Peyer's patch (tissue), 4 donors: ENCODE data around the gene CCDC88C. TPM values are rescaled to one million over a fixed set of nuclear protein-coding genes. Genes with fewer than 3 reads are reported as not detected.

Experiments
- DNase-seq, 3 donors: peaks; one replicate each; pipeline ENCODE4 v3.0.0-alpha.2; 2017 to 2019
- H3K27ac ChIP-seq, 4 donors: fragments of 200-600 bp; sonication (generic); one replicate each; pipeline ENCODE4 v1.5.1; 2016 to 2019
- H3K27me3 ChIP-seq, 2 donors: fragments of 200-600 bp; sonication (generic); one replicate each; pipeline ENCODE4 v1.5.1; 2019
- H3K36me3 ChIP-seq, 3 donors: fragments of 200-600 bp; sonication (generic); one replicate each; pipeline ENCODE4 v1.5.1; 2016 to 2019
- H3K4me1 ChIP-seq, 4 donors: fragments of 200-600 bp; sonication (generic); one replicate each; pipeline ENCODE4 v1.5.1; 2016 to 2019
- H3K4me3 ChIP-seq, 4 donors: fragments of 200-600 bp; sonication (generic); 1 replicate in 3 of 4; 2 replicates in 1 of 4; pipeline ENCODE4 v1.5.1; 2016 to 2019; ENCODE audit warnings: mild to moderate bottlenecking in 1 of 4
- H3K9me3 ChIP-seq, 4 donors: fragments of 200-600 bp; sonication (generic); one replicate each; pipeline ENCODE4 v1.5.1; 2016 to 2019; ENCODE audit warnings: mild to moderate bottlenecking in 1 of 4
- CTCF ChIP-seq, 6 experiments: fragments of 450-650 bp in 4 of 6; fragments of 200-600 bp in 2 of 6; sonication (generic) in 1 of 6; IDR thresholded peaks; one replicate each; pipeline ENCODE4 v1.5.1; 2017 to 2019; ENCODE audit warnings: antibody characterized with exemption in 6 of 6, mild to moderate bottlenecking in 3 of 6, moderate library complexity in 1 of 6
- POLR2A ChIP-seq, 2 donors: fragments of 450-650 bp; IDR thresholded peaks; one replicate each; pipeline ENCODE4 v1.5.1; 2017; ENCODE audit warnings: antibody characterized with exemption in 2 of 2, mild to moderate bottlenecking in 2 of 2, moderate library complexity in 2 of 2
- total RNA-seq, 4 donors: library from RNA; depleted of rRNA; stranded (reverse); fragments of >200 nt; gene quantifications; one replicate each; pipeline ENCODE4 v1.1.0, GENCODE V29; 2016

The CCDC88C gene
- total RNA-seq, 4 donors from 2014 or later = 18.9 to 189 (median 77.2) TPM

GRCh38 chr14:91320266-91320665, 97.4 kb downstream of the CCDC88C start:
- TF ChIP-seq CTCF (IDR thresholded peaks at IDR 0.05) = no peak
- TF ChIP-seq POLR2A (IDR thresholded peaks at IDR 0.05) = no peak
- Histone ChIP-seq H3K27me3 (no peaks in the 10 kb centered on the region), H3K27ac (no peak overlapping the region), H3K9me3 (no peaks in the 10 kb centered on the region), H3K36me3 (peaks cover 0 to 37% (median 0%) of the 10 kb centered on the region in 3 donors), H3K4me1 (peaks cover 8 to 41% (median 35%) of the 10 kb centered on the region in 4 donors), H3K4me3 (no peak overlapping the region)
- no peak for DNase-seq

GRCh38 chr14:91318911-91319310, 98.7 kb downstream of the CCDC88C start:
- no peaks in the 10 kb centered on the region for H3K27me3 ChIP-seq
- peaks cover 8 to 35% (median 25%) of the 10 kb centered on the region in 4 donors for H3K4me1 ChIP-seq
- H3K9me3 ChIP-seq = no peaks in the 10 kb centered on the region
- no peak overlapping the region for H3K27ac ChIP-seq
- TF ChIP-seq POLR2A (IDR thresholded peaks at IDR 0.05) (no peak), CTCF (IDR thresholded peaks at IDR 0.05) (no peak)
- H3K4me3 ChIP-seq = no peak overlapping the region
- DNase-seq = no peak
- H3K36me3 ChIP-seq = peaks cover 0 to 42% (median 0%) of the 10 kb centered on the region in 3 donors

- Histone ChIP-seq H3K4me1 (peaks cover 8 to 27% (median 19%) of the 10 kb centered on the region in 4 donors), H3K9me3 (no peaks in the 10 kb centered on the region), H3K27ac (peak overlapping the region; percentile 52 to 80 (median 74)), H3K4me3 (no peak overlapping the region), H3K27me3 (no peaks in the 10 kb centered on the region), H3K36me3 (peaks cover 0 to 52% (median 0%) of the 10 kb centered on the region in 3 donors)
- peak; percentile 86 to 93 (median 89) for DNase-seq
- no peak for TF ChIP-seq POLR2A (IDR thresholded peaks at IDR 0.05)
- peak in 3 of 6 experiments; percentile 54 to 59 (median 56) for TF ChIP-seq CTCF (IDR thresholded peaks at IDR 0.05)
Observed at GRCh38 chr14:91317381-91318308, 100.0 kb downstream of the CCDC88C start.

GRCh38 chr14:91316761-91317160, 100.9 kb downstream of the CCDC88C start:
- Histone ChIP-seq H3K27me3 (no peaks in the 10 kb centered on the region), H3K27ac (peak overlapping the region; percentile 52 to 80 (median 74)), H3K36me3 (peaks cover 0 to 53% (median 0%) of the 10 kb centered on the region in 3 donors), H3K4me1 (peaks cover 8 to 27% (median 19%) of the 10 kb centered on the region in 4 donors), H3K9me3 (no peaks in the 10 kb centered on the region), H3K4me3 (no peak overlapping the region)
- TF ChIP-seq CTCF (IDR thresholded peaks at IDR 0.05) (no peak), POLR2A (IDR thresholded peaks at IDR 0.05) (no peak)
- no peak for DNase-seq

- TF ChIP-seq POLR2A (IDR thresholded peaks at IDR 0.05) (no peak), CTCF (IDR thresholded peaks at IDR 0.05) (peak in 1 of 6 experiments; percentile 17)
- Histone ChIP-seq H3K27me3 (no peaks in the 10 kb centered on the region), H3K36me3 (peaks cover 0 to 48% (median 0%) of the 10 kb centered on the region in 3 donors), H3K4me3 (no peak overlapping the region), H3K4me1 (peaks cover 8 to 27% (median 19%) of the 10 kb centered on the region in 4 donors), H3K27ac (peak overlapping the region in 2 of 4 donors; percentile 52 to 79), H3K9me3 (no peaks in the 10 kb centered on the region)
- peak in 2 of 3 donors; percentile 86 to 91 for DNase-seq
Observed at GRCh38 chr14:91315844-91316267, 101.8 kb downstream of the CCDC88C start.
